ENCODE measurements around the gene NALCN.

- TF ChIP-seq, protein P1, sequence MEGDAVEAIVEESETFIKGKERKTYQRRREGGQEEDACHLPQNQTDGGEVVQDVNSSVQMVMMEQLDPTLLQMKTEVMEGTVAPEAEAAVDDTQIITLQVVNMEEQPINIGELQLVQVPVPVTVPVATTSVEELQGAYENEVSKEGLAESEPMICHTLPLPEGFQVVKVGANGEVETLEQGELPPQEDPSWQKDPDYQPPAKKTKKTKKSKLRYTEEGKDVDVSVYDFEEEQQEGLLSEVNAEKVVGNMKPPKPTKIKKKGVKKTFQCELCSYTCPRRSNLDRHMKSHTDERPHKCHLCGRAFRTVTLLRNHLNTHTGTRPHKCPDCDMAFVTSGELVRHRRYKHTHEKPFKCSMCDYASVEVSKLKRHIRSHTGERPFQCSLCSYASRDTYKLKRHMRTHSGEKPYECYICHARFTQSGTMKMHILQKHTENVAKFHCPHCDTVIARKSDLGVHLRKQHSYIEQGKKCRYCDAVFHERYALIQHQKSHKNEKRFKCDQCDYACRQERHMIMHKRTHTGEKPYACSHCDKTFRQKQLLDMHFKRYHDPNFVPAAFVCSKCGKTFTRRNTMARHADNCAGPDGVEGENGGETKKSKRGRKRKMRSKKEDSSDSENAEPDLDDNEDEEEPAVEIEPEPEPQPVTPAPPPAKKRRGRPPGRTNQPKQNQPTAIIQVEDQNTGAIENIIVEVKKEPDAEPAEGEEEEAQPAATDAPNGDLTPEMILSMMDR (IDR thresholded peaks at IDR 0.05), result no peak
- no peak for TF ChIP-seq POLR2AphosphoS5 (IDR thresholded peaks at IDR 0.05)
- no peak for TF ChIP-seq EP300 (IDR thresholded peaks at IDR 0.05; ENCODE audit: low read depth)
These were observed 357.5 kb downstream of the NALCN start for GRCh38 chr13:101058841-101059240.
